NCI-H2196 (cell line): ENCODE results near the gene VGLL4.

Experiments used
- DNase-seq: peaks from one replicate; lab custom pipeline; 2025; ENCODE audit not compliant: unreplicated experiment; lab: John Stamatoyannopoulos, UW

VGLL4 gene

DNA sequence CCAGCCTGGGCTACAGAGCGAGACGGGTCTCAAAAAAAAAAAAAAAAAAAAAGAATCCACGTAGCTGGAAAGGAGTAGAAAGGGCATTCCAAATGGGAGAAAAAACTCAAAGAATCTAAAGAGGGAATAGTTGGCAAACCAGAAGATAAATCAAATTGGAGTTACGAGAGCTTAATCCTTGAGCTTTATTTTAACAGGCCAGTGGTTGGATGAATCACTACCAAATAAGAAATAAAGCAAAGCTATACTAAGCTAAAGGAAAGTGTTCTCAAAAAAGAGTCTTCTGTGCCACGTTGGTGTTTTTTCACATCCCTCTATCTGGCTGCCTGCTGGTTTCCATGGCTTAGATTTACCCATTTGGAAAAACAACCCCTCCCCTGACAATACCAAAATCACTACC, 14.0 kb downstream of the VGLL4 start:
- no peak for DNase-seq

DNA sequence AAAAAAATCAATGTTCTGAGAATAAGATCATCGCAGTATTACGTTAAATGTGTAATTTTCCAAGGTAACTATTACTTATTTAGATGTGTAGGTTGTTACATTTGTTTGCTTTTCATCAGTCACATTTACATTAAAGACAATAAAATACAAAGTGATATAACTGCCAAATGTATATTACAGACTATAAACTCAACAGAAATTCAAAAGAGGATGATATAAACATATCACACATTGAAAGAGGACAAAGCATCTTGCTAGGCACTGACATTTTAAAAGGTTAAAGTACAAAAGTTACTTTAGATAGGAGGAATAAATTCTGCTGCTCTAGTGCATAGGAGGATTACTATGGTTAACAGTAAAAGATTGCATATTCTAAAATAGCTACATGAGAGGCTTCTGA, 16.1 kb downstream of the VGLL4 start:
- DNase-seq, result no peak

DNA sequence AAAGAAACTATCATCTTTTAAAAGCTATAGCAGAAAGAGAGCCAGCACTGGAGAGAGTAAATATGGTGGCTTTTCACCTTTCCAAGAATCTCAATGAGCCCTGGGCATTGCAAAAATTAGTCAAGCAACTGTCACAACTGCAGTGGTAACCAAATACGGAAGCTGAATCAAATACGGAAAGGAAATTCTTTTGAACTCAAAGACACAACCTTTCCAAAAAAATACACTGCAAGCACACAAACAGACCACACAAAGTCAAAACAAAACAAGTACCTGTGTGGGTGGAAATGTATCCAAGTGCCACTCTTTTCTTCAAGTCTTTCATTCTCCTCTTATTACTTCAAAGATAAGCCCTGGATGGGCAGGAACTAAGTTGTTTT, 17.6 kb downstream of the VGLL4 start:
- no peak for DNase-seq

DNA sequence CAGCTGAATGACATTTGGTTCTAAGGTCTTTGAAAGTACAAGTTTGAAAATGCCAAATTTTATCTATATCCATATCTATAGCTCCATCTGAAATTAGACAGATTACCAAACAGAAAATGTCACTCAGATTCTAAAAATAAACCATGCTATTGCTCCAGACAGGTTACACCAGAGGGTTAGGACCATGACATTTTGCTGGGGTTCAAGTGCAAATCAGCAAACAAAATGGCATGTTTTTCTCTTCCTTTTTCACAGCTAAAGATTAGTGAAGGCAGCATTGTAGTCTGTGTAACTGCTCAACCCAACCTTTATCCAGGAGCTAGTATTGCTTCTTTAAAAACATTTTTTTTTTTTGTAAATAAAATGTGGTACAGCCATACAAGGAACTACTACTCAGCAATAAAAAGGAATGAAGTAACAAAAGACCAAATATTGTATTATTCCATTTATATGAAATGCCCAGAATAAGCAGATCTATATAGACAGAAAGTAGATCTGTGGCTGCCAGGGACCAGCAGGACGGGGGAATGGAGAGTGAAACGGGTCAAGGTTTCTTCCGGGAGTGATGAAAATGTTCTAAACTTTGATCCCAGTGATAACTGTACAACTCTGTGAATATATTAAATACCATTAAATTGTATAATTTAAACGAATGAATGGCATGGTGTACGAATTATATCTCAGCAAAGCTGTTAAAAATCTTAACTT, 18.2 kb downstream of the VGLL4 start:
- DNase-seq, result no peak

DNA sequence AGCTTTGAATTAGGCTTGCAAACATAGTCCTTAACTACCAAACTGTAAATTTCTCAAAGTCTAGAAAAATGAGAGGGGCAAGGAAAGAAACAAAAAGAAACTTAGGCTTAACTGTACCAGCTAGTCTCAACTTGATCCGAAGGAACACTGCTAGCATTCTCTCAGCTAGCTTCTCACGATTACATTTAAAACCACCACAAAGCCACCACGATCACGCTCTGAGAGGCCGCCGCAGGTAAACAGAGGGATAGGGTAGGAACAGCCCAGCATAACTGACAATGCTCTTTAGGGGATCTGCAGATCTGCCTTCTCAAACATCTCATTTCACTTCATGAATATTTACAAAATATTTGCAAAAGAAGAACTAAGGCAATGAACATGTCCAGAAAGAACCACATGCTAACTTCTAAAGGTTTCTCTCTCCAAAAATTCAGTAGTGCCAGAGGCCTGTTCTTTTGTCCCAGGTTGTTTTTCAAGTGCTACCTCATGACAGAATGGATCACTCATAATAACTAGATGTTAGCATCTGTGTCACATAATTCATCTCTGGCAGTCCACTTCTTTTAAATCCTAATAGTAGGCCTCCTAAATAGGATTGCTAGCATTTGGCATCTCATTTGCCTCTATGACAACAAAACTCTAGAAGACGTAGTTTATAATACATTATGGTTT, 18.9 kb downstream of the VGLL4 start:
- DNase-seq, result no peak

DNA sequence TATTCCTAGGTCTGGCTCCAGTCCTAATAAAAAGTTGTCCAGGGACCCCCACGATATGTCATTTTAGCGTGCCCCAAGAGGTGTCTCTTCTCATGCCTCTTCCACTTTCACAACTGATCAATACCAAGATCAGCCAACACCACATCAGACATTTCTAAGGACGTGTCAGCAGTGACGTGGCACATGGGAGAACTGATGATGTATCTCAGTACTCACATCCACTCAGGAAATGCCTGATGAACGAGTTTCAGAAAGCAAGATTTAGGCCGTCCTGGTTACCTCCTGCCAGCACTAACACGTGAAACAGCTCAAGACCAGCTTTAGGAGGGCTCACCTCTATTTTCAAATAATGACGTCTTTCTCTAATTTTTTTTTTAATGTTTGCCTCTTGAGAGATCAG, 19.6 kb downstream of the VGLL4 start:
- no peak for DNase-seq

DNA sequence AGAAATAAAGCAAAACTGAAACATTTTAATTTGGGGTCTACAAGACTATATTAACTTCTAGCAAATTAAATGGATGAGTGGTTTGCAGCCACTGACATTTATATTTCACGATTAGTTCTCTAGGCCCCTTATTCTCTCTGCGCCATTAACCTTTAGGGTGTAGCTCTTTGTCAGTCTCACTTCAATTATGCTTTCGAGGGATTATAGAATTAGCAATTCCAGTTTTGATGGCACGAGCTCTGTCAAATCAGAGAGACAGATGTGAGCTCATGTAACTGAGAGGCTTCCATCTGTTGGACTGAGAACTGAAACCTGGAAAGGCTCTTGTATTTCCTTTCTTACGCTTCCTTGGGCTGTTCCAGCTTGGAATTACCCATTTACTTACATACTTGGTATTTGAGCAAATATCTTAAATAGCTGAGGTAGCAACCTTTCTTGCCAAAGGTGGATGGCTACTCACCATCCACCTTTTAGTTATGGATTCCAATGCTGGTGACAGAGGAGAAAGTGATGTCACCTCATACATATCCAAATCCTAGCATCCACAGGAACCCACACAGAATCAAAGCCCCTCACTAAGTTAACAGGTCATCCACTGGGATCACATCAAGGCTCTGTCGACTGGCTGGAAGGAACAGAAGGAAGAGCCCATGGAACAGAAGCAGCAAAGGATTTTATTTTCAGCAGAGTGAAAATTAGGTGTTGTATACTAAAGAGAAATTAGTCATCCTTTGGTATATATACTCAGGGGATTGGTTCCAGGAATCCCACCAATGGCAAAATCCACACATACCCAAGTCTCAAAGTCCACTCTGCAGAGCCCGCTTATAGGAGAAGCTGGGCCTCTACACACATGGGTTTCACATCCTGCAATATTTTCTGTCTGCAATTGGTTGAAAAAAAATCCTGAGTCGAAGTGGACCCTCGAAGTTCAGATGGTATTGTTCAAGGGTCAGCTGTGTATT, 20.8 kb downstream of the VGLL4 start:
- DNase-seq, result no peak

DNA sequence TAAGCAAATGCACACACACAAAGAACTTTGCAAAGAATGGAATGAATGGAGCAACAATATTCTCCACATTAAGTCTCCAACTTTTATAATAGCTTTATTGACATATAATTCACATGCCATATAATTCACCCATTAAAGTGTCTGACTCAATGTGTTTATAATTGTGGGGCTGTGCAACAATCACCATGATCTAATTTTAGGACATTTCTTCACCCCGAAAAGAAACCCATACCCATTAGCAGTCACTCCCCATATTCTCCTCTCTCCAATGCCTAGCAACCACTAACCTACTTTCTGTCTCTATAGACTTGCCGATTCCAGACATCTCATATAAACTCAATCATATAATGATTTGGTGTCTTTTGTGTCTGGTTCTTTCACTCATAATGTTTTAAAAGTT, 22.6 kb downstream of the VGLL4 start:
- no peak for DNase-seq

DNA sequence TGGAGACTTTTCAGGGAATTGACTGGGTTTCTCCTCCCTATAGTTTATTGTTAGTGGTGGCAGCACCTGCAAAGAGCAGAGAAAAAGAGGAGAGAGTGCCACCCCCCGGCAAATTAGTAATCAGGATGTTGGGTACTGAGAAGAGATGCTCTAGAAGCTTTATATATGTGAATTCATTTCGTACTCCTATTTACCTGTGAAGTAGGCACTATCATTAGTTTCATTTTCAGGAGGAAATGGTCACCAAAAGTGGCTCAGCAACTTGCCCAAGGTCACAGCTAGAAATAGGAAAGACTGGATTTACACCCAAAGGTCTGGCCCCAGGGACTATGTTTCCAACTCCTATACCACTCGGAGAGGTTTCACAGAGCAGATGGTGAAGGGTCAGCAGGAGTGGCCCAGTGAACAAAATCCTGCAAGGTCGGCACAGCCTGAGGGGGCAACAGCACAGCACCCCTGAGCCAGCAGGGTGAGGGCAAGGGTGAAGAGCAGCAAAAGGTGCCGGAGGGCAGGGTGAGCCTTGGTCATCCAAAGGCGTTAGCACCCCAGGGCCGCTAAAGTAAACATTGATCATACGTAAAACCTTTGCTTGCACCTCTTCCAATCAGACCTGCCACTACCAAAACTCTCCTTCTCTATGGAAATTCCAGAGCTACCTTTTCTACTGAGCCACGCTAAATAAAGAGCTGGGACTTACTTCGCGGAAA, 23.6 kb downstream of the VGLL4 start:
- no peak for DNase-seq

DNA sequence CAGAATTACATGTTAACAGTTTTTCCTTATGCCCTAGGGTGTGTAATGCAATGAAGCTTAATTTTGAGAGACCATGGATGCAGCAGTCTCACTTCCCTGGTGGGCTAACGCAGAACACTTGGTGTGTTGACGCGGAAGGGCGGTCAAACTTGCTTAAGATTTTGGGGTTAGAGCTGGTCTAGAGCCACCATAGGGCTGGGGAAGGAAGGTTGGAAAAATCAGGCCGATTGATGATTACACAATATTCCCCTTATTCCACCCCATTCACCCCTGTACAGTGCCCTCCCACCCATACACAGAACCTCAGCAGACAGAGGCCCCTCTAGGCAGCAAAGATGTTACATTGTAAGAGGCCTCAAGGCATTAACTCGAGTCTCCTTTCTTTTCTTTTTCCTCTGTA, 24.3 kb downstream of the VGLL4 start:
- no peak for DNase-seq

DNA sequence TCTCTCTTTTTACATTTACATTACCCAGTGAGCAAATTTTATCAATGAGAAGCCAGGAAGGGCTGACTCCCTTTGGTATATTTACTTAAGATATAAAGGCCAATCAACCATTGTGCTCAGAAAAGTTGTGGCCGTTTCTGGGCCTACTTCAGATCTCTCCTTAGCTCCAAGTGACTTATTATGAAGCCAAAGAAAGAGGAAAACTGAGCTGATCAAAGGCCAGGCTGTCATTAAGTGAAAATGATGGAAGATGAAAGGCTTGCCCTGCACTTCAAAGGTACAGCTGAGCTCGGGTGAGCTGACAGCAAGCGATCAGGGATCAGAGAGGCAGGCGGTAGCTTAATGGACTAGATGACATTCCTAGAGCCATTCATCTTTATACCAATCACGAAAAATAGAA, 24.8 kb downstream of the VGLL4 start:
- no peak for DNase-seq

DNA sequence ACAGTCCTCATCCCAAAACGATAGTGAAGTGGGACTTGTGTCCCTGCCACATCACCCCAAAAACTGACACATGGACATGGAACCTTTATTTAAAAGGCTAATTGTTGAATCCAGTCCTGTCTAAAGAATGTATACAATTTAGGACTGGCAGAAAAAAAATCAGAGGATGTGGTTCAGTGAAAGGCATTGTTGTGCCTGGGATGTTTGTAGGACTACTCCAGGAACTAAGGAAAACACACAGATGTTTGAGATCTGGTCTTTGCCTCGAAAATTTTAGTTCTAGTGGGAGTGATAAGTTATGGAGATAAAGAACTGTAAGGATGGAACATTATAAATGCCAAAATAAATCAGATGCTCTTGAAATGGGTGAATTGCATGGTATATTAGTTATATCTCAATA, 27.2 kb downstream of the VGLL4 start:
- no peak for DNase-seq

DNA sequence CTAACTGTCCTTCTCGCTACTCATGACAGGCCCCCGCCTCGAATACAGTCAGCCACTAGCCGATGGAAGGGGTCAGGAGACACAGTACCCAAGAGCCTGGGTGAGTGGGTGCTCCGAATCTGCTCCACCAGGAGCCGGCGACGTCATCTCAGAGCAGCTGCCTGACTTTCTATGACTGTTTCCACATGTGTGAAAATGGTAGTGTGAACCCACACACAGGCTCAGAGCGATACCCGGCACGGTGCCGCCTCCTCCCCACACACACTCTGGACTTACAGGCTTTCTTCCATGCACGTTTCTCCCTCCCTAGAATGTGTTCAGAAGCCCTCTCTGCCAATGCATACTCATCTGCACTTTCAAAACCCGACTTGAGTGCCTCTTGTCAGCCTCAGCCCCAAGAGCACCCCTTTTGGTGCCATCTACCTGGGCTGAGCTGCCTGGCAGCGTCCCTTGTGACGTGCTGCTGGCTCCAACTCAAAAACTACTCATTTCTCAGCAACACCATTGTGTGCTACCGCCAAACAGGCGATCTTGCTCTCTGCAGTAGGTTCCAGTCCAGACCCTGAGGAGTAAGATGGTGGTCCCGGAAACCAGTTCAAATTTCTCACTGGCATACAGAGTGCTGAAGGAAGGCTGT, 29.7 kb downstream of the VGLL4 start:
- DNase-seq, result no peak

DNA sequence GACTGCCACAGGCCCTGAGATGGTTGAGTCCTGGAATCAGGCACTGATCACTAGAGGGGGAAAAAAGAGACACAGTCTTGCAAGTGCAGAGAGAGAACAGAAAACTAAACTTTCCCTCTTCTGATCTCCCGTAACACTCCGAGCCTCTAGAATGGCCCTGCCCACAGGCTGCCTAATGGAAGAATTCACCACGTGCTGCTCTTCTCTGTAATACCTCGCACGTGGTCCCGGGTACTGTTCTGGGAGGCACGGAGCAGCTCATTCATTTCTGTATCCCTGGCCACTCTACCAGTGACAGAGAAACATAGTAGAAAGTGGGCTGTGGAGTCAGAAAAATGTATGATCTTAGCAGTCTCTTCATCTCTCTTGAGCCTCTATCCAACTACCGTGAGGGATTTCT, 30.4 kb downstream of the VGLL4 start:
- DNase-seq, result no peak

DNA sequence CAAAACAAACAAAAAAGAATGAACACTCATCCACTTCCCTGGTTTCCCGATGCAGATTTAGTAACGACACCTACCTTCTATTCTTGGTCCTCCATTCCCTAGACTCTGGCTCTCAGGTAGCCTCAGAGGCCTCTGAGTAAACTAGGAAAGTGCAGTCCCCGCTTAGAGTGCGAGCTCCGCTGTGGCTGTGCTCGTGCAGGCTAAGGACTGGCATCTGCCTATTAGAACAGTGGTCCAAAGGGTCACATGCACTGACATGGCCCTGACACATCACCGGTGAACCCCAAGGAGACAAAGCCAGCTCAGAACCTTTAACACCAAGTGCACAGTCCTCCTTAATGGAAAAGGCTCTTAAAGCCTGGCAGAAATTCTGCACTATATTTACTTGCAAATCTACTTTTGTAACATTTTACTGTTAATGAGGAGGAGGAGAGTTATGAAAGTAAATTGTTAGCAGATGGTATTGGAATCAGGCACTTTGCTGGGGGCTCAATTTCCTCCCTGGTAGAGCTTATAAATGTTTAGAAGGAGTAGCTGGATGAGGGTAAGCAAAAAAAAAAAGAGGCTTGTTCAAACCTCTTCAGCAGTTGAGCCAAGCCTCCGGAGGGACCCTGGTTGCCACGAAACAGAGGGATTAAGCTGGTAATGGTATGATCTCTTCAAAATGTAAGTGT, 31.1 kb downstream of the VGLL4 start:
- DNase-seq, result no peak

DNA sequence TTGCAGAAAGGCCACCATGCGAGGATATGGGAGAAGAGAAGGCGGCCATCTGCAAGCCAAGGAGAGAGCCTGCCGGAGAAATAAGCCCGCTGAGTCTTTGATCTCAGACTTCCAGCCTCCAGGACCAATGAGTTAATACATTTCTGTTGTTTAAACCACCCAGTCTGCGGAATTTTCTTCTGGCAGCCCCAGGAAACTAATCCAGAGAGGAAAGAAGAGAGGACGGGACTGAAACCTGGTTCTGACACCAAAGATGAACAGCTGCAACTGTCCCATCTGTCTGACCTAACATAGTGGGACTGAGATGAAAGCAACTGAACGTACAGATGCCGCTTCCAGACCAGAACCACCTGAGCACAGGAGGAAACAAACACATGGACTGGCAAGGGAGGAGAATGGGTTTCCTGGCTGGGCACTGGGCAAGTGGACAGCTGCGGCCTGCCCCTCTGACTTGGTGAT, 32.3 kb downstream of the VGLL4 start:
- DNase-seq, result no peak

DNA sequence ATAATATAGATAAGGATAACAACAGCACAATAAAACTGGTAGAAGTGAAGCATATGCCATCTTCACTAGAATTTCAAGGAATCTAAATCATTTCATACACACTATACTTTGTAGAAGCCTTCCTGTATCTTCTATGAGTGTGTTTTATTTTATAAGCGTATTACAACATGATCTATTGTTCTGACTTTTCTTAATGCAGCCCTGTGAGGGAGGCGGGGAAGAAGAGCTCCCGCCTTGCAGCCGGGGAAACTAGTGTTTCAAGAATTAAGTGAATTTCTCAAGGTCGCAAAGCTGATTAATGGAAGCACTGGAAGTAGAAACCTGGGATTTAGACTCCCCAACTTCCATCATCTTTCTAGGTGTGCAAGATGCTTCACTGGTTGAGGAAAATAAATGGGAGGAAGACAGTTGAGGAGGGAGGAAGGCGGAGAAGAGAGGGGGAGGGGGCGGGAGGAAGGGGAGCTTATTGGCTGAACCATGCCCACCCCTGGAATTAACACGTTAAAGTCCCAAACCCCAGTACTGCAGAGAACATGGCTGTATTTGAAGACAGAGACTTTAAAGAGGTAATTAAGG, 32.9 kb downstream of the VGLL4 start:
- no peak for DNase-seq

DNA sequence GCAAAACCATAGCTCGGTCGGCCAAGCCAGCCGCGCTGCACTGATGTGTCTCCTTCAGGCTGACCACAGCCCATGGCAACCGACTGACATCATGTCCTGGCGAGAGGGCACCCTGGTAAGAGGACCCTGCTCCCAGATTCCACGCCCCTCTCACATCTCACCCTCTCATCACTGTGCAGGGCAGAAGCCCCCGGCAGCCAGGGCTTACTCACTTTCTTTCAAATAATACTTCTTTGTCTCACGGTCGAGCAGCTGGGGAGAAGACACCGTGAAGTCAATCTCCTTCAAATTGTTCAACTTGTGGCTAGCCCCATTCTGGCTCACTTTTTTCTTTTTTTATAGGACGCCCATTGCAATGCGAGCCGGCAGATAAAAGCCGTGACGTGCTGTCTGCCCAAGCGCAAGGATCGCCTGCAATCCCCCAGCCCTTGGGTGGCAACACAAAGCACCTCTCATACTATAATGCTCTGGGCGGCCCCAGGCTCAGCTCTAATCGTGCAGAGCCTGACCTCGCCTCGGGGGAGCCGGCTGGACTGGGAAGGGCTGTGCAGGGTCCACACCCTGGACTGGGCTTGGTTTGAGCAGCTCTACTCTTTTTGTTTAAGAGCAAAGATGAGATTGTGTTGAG, 33.6 kb downstream of the VGLL4 start:
- DNase-seq, result no peak

DNA sequence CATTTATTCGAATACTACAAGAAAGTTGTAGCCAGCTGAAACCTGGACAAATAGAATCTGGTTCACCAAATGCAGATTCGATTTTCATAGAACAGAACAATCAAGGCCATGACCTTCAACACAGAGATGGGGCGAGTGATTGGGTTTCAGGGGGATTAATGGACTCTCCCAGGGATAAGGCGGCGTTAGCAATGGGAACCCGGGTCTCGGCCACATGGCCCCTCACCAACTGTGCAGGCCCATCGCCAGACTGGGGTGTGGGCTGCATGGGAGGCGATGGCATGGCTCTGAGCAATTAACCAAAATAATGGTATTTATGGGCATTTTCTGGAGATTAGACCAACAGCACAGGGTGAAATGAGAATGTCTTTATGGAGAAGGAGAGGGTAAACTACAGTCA, 34.2 kb downstream of the VGLL4 start:
- no peak for DNase-seq
